Activated T-helper 9 cell treated with anti-CD3 and anti-CD28 coated beads, Interleukin-2, amount 50 U/mL, for 16 hours (primary cell): Measurements from ENCODE around the gene MAB21L3.
A peak's percentile ranks its signal among the peaks of the same experiment; 100 is the strongest.

Experiments
- DNase-seq: peaks from one replicate; pipeline ENCODE4 v3.0.0-alpha.2; 2020; ENCODE audit warnings: low read depth

MAB21L3 gene

GRCh38 chr1:116165572-116165971 is 54.4 kb downstream of the MAB21L3 start:
- DNase-seq = no peak

GRCh38 chr1:116166011-116166571 is 54.9 kb downstream of the MAB21L3 start:
- DNase-seq = no peak

GRCh38 chr1:116166655-116167054 is 55.5 kb downstream of the MAB21L3 start:
- no peak for DNase-seq

GRCh38 chr1:116167625-116168276 is 56.6 kb downstream of the MAB21L3 start:
- no peak for DNase-seq

- peak; percentile 74 for DNase-seq
Observed at GRCh38 chr1:116168277-116169032, 57.3 kb downstream of the MAB21L3 start.

GRCh38 chr1:116169898-116170297 is 58.7 kb downstream of the MAB21L3 start:
- DNase-seq = no peak

- no peak for DNase-seq
Observed at GRCh38 chr1:116170721-116171589, 59.8 kb downstream of the MAB21L3 start.

GRCh38 chr1:116172666-116173065 is 61.5 kb downstream of the MAB21L3 start:
- no peak for DNase-seq

GRCh38 chr1:116175611-116176010 is 64.4 kb downstream of the MAB21L3 start:
- DNase-seq = no peak

GRCh38 chr1:116176306-116176789 is 65.1 kb downstream of the MAB21L3 start:
- DNase-seq = no peak

GRCh38 chr1:116177861-116178260 is 66.7 kb downstream of the MAB21L3 start:
- DNase-seq = no peak

GRCh38 chr1:116178837-116179236 is 67.6 kb downstream of the MAB21L3 start:
- DNase-seq = no peak

- no peak for DNase-seq
Observed at GRCh38 chr1:116179419-116179818, 68.2 kb downstream of the MAB21L3 start.

GRCh38 chr1:116179964-116180363 is 68.8 kb downstream of the MAB21L3 start:
- DNase-seq = no peak

GRCh38 chr1:116182019-116182714 is 71.0 kb downstream of the MAB21L3 start:
- DNase-seq = no peak
